ENCODE measurements around the gene IL12RB2.

IL12RB2 gene

GRCh38 chr1:67431869-67432578 is 124.4 kb downstream of the IL12RB2 start (continued):
- TF ChIP-seq ZNF629 (tag by site-specific recombination; IDR thresholded peaks at IDR 0.05) (no peak), PRDM4 (tag by site-specific recombination; IDR thresholded peaks at IDR 0.05) (no peak), ZNF645 (tag by site-specific recombination; IDR thresholded peaks at IDR 0.05) (no peak), TCF7L2 (IDR thresholded peaks at IDR 0.05; ENCODE audit: borderline replicate concordance, low read depth, low read length) (no peak), ZNF544 (tag by site-specific recombination; IDR thresholded peaks at IDR 0.05) (no peak), ZNF639 (tag by site-specific recombination; IDR thresholded peaks at IDR 0.05) (no peak), ZNF174 (tag by site-specific recombination; IDR thresholded peaks at IDR 0.05) (no peak), ZBTB26 (tag by site-specific recombination; optimal IDR thresholded peaks at IDR 0.05) (no peak), MZF1 (tag by site-specific recombination; IDR thresholded peaks at IDR 0.05; ENCODE audit: borderline replicate concordance) (no peak), ZNF214 (tag by site-specific recombination; IDR thresholded peaks at IDR 0.05; ENCODE audit: borderline replicate concordance) (no peak), ZBTB10 (tag by site-specific recombination; IDR thresholded peaks at IDR 0.05) (no peak), GLI2 (tag by site-specific recombination; IDR thresholded peaks at IDR 0.05; ENCODE audit: borderline replicate concordance, low read depth) (no peak), ZNF571 (tag by site-specific recombination; IDR thresholded peaks at IDR 0.05) (no peak), PATZ1 (tag by site-specific recombination; IDR thresholded peaks at IDR 0.05) (peak; percentile 82), HOXC10 (CRISPR knock-in tag; IDR thresholded peaks at IDR 0.05) (no peak), KLF8 (tag by site-specific recombination; IDR thresholded peaks at IDR 0.05) (peak; percentile 49), PRDM6 (tag by site-specific recombination; IDR thresholded peaks at IDR 0.05) (peak; percentile 68), GFI1B (tag by site-specific recombination; IDR thresholded peaks at IDR 0.05) (no peak), SCRT1 (tag by site-specific recombination; IDR thresholded peaks at IDR 0.05; ENCODE audit: borderline replicate concordance) (no peak), FEZF1 (tag by site-specific recombination; IDR thresholded peaks at IDR 0.05) (no peak), ZNF658 (tag by site-specific recombination; IDR thresholded peaks at IDR 0.05) (no peak)

Measured in HEK293 (cell line).